ENCODE results near the gene KRTAP12-4.
"Not testable (repeated sequence)": the region's sequence is repeated elsewhere in the genome, so short reads cannot be mapped to it uniquely, and the experiment has no call there.

KRTAP12-4 gene, protein sequence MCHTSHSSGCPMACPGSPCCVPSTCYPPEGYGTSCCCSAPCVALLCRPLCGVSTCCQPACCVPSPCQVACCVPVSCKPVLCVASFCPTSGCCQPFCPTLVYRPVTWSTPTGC

DNA sequence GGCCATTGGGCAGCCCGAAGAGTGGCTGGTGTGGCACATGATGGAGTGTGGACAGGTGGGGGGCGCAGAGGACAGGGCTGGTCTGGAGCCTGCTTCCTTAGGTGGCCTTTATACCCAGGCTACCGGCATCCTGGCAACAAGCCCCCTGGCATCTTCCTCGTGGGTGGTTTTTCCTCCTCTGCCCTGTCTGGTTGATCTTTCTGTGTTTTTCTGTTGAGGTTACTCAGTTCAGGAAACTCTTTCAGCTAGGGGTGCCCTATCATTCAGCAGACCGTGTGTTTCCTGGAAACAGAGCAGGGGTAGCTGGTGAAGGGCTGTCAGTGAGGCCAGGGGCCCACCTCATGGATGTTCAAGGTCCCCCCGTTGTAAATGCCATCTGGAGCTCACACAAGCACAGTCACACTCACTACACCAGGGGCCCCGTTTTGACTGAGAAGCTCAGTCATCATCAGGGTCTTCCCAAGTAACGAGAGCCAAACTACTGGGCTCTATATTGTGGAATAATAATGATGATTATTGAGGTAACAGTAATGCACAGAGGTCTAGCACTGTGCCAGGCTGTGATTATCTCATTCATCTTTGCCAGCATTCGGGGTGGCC lies at the start of gene KRTAP12-4:
TSS of gene KRTAP12-4 (minus strand) at position 84 of the 600 bp plus-strand sequence. CDS start at position 39, 45 bp downstream.
- no peak for DNase-seq
- in situ Hi-C loops (cut with MboI; ENCODE audit: low pct_unique_long_range_greater_than_20kb, low sequenced_read_pairs), result no loop called here

DNA sequence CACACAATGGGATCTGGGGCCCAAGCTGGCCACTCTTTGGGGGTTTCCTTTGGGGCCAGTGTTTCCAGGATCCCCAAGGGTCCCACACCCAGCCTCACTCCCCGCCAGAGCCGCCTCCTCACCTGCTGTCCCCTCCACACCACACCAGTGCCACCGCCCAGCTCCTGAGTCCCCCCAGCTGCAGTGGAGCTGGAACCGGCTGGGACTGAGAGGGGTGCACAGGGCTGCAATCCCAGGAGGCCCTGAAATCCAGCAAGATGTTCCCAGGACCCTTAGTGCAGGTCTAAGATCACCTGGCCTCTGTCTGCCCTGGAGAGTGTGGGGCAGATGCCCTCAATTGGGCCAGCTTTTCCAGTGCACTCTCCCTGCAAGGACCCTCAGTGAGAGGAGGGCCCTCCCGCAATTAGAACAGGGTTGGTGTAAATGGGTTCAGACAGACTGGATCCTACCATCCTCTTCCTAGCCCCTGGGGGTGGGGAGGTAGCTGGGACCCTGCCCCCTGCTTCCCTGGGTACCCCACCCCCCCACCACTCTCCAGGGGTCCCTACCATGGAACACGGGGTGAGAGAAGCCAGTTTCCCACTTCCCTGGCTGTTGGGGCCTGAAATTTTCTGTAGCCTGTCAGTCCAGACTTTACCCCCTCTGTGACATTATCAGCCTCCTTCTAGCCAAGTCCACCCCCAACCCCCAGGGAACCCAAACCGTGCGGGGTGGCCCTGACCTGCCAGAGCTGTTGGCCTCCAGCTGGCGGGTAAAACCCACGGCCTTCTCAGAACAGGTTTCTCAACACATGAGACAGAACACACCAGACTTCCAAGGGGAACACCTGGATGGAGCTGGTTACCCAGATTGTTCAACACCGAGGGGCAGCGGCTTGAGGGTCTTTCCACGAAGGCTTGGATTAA lies 49.5 kb upstream of the KRTAP12-4 start:
- in situ Hi-C loops (cut with MboI; ENCODE audit: low pct_unique_long_range_greater_than_20kb, low sequenced_read_pairs), result no loop called here

DNA sequence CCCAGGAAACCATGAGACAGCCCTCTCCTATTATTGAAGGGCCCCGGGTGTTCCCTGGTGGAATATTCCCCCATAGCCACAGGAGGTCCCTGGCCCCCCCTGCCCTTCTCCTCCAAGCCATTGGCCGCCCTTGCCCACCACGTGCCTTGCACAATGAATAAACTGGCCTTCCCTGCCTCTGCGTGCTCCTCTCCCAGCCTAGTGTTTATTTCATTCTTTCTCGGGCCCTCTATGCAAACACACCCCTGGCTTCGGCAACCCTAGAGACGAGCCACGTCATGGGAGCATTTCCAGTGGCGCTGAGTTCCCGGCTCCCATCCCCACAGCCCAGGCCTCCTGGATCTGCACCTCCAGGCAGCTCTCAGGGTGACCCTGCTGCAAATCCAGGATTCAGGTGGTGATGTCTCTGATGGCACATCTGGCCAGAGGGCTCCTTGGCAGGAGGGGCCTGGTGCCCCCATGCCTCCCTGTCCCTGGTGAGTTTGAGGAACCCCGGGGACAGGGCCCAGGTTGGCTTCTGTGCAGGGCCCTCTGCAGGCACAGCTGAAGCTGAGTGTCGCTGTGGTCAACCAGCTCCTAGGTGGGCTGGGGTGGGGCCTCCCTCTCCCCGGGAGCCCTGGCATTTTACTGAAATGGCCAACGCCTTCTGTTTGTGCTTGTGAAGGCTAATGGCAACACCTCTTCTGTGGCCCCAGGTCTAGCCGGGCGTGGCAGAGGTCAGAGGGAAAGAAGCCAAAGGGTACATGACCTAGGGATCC lies 48.7 kb upstream of the KRTAP12-4 start:
- no peak for DNase-seq
- in situ Hi-C loops (cut with MboI; ENCODE audit: low pct_unique_long_range_greater_than_20kb, low sequenced_read_pairs), result no loop called here

More for the DNA sequence above, 49.5 kb upstream of the KRTAP12-4 start:
- no peak for DNase-seq

DNA sequence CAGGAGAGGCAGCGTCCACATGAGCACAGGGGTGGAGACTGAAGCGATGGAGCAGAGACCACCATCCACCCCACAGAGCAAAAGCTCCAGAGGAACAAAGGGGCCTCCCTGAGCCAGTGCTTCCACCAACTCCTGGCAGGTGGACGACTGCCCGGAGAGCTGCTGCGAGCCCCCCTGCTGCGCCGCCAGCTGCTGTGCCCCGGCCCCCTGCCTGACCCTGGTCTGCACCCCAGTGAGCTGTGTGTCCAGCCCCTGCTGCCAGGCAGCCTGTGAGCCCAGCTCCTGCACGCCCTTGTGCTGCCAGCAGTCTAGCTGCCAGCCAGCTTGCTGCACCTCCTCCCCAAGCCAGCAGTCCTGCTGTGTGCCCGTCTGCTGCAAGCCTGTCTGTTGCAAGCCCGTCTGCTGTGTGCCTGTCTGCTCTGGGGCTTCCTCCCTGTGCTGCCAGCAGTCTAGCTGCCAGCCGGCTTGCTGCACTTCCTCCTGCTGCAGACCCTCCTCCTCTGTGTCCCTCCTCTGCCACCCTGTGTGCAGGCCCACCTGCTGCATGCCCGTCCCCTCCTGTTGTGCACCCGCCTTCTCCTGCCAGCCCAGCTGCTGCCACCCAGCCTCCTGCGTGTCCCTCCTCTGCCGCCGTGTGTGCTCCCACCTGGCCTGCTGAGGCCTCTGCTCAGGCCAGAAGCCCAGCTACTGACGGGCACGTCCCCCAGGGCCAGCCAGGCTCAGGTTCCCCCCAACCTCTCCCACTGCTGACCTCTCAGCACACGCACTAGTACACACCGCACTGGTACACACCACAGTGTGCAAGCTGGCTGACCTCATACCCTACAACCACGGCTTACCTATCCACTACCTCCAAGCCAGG lies 47.9 kb upstream of the KRTAP12-4 start:
- in situ Hi-C loops (cut with MboI; ENCODE audit: low pct_unique_long_range_greater_than_20kb, low sequenced_read_pairs), result no loop called here
- no peak for DNase-seq

DNA sequence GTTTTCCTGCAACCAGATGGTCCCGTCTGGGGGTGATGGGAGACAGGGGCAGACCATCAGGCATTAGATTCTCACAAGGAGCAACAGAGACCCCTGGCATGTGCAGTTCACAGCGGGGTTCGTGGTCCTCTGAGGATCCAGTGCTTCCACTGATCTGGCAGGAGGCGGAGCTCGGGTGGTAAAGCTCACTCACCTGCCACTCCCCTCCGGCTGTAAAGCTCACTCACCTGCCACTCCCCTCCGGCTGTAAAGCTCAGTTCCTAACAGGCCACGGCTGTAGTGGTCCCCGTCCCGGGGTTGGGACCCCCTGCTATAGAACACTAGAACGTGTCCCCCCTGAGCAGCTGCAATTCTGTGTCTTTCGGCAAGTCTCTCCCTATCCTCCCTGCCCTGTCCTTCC lies 47.1 kb upstream of the KRTAP12-4 start:
- DNase-seq, result no peak
- in situ Hi-C loops (cut with MboI; ENCODE audit: low pct_unique_long_range_greater_than_20kb, low sequenced_read_pairs), result no loop called here

DNA sequence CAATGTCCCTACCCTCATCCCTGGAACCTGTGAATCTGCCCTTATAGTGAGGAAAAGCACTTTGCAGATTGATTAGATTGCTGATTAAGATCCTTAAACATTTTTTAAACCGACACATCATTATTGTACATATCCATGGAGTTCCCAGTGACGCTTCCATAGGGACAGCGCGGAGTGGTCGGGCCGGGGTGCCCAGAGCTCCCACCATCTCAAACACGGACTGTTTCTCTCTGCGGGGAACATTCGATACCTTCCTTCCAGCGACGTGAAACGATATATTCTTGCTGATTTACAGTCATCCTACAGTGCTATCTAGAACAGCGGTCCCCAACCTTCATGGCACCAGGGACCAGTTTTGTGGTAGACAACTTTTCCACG lies 46.6 kb upstream of the KRTAP12-4 start:
- in situ Hi-C loops (cut with MboI; ENCODE audit: low pct_unique_long_range_greater_than_20kb, low sequenced_read_pairs), result no loop called here
- no peak for DNase-seq

DNA sequence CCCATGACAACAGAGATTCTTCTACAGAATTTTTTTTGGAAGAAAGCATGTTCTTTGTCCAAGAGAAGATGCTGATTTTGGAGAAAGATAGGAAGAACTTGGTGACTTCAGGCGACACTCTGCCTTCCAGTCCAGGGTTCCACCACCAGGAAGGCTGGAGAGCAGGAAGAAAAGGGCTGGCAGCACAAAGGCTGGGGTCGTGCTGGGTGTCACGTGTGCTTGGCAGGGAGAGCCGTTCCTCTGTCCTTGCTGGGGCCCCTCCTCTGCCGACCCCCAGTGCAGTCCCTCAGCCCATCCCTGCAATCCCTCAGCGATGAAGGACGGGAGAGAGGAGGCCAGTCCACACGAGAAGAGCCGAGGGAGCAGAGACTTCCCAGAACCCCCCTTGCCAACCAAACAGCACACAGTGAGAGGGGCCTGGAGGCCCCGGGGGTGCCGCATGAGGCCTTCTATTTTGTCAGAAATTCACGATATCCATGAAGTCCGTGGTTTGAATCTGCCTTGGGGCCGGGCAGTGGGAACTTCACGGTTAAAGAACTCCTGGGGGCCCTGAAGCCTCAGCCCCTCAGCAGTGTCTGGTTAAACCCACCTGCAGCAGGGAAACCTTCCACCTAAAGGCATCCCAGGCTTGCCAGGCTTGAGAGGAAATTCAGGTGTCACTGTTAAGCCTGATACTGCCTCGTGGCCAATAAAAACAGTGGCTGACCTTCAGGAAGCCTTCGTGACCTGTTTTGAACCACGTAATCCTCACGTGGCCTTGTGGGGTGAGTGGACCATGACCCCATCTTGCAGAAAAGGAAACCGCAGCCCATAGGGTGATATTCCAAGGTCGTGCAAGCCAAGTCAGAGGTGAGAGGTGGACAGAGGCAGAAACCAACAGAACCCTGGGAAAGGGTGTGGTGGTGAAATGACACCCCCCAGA lies 45.9 kb upstream of the KRTAP12-4 start:
- in situ Hi-C loops (cut with MboI; ENCODE audit: low pct_unique_long_range_greater_than_20kb, low sequenced_read_pairs), result no loop called here
- DNase-seq, result no peak

DNA sequence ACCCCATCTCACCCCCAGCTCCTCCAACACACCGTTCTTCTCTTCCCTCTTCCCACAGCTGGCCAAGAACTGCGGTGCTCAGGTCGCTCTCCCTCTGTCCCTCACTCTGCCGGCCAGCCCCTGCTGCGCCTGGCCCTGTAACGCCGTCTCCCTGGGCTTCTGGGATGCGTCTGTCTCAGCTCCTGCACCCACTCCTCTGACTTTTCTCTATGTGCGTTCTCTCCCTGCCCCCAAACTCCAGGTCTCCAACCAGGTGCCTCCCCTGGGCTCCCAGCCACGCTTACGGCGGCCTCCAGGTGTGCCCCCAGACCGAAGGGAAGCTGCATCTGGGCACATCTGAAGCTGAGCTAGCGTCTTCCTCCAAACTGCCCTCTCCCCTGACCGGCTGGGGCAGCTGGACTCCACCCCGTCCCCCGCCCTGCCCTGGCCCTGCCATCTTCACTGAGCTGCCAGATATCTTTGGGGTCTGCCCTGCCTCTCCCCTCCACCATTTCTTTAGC lies 45.1 kb upstream of the KRTAP12-4 start:
- DNase-seq, result no peak
- in situ Hi-C loops (cut with MboI; ENCODE audit: low pct_unique_long_range_greater_than_20kb, low sequenced_read_pairs), result no loop called here

DNA sequence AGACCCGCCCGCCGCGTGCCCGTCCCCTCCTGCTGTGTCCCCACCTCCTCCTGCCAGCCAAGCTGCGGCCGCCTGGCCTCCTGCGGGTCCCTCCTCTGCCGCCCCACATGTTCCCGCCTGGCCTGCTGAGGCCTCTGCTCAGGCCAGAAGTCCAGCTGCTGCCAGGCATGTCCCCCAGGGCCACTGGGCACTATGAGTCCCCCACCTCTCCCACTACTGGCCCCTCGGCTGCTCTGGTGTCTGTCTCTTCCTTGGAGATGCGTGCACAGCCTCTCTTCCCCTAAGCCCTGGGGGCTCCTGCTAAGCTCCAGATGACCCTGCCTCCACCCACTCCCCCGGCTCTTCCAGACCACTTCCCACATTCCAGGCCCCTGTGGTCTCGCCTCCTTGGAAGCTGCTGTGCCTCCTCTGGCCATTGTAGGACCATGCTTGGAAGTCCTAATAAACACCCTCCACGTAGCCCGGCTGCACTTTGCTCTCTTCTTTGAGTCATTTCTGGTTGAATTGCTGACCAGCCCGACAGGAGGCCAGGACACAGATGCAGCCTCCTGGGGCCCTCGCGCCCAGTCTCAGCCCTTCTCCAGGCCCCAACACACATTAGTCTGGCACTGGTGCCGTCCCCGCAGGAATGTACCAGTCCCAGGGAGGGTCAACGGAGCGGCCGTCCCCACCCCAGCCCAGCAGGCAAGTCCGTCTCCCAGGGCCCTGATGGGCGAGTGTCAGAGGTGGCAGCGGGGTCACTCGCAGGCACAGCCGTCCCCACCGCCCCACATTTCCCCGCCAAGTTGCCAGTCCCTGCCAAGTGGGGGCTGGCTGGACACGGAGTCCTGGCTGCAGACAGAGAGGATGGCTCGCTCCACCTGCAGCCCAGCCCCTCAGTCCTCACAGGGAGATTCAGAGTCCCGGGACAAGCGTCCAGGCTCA lies 43.6 kb upstream of the KRTAP12-4 start:
- no peak for DNase-seq
- in situ Hi-C loops (cut with MboI; ENCODE audit: low pct_unique_long_range_greater_than_20kb, low sequenced_read_pairs), result no loop called here

DNA sequence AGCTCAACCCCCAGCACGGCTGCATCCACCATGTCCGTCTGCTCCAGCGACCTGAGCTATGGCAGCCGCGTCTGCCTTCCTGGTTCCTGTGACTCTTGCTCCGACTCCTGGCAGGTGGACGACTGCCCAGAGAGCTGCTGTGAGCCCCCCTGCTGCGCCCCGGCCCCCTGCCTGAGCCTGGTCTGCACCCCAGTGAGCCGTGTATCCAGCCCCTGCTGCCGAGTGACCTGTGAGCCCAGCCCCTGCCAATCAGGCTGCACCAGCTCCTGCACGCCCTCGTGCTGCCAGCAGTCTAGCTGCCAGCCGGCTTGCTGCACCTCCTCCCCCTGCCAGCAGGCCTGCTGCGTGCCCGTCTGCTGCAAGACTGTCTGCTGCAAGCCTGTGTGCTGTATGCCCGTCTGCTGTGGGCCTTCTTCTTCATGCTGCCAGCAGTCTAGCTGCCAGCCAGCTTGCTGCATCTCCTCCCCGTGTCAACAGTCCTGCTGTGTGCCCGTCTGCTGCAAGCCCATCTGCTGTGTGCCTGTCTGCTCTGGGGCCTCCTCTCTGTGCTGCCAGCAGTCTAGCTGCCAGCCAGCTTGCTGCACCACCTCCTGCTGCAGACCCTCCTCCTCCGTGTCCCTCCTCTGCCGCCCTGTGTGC lies 42.8 kb upstream of the KRTAP12-4 start, which contains the start of gene KRTAP10-12:
TSS of gene KRTAP10-12 (plus strand) at position 1 of the 639 bp plus-strand sequence. CDS start at position 31, 30 bp downstream.
- in situ Hi-C loops (cut with MboI; ENCODE audit: low pct_unique_long_range_greater_than_20kb, low sequenced_read_pairs); DNase-seq: not testable (repeated sequence)

DNA sequence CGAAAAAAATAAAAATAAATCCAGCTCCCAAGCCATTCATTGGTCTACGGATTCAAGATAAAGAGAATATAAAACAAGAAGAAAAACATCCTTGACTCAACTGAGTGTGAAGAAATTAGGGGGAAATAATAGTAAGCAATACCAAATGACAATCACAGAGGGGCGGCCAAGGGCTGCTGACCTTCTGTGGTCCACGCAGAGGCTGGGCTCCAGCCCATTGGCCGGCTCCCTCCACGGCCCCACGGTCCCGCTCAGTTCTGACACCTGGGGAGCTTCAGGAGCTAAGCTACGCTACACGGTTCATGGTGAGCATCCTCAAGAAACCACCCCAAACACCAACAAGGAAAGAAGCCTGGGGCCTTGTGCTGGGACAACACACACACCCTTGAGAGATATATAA lies 42.1 kb upstream of the KRTAP12-4 start:
- DNase-seq, result no peak
- in situ Hi-C loops (cut with MboI; ENCODE audit: low pct_unique_long_range_greater_than_20kb, low sequenced_read_pairs), result no loop called here

DNA sequence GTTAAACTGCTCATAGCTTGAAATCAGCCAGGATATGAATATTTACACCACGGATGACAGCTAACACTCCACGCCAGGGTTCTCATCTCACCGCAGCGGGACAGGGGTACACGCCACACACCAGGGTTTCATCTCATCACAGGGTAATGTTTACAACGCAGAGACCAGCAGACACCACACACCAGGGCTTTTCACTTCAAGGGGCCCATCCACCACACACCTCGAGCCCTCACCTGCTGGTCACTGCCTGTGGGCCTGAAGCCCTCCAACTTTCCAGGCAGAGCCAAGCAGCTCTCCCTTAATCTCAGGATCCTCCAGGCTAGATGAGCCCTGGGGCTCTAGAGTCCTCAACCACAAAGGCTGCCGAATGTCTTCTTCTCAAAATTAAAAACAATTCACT lies 41.2 kb upstream of the KRTAP12-4 start:
- DNase-seq, result no peak
- in situ Hi-C loops (cut with MboI; ENCODE audit: low pct_unique_long_range_greater_than_20kb, low sequenced_read_pairs), result no loop called here

DNA sequence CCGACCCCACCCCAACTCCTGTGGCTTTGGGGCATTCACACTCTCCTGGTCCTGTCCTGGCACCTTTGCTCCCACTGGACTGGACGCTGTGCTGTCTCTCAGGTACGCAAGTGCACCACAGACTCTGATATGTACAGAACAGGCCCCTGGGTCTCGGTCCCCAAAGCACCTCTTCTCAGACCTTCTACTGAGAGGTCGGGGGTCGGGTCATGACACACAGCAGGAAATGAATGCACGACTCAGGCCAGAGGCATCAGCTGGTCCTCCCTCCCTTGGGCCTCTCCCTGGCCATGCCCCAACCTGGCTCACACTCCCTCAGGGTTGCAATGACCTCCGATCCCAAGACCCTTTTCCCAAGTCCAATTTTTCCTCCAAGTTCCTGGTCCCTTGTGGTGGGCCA lies 40.7 kb upstream of the KRTAP12-4 start:
- in situ Hi-C loops (cut with MboI; ENCODE audit: low pct_unique_long_range_greater_than_20kb, low sequenced_read_pairs), result no loop called here

DNA sequence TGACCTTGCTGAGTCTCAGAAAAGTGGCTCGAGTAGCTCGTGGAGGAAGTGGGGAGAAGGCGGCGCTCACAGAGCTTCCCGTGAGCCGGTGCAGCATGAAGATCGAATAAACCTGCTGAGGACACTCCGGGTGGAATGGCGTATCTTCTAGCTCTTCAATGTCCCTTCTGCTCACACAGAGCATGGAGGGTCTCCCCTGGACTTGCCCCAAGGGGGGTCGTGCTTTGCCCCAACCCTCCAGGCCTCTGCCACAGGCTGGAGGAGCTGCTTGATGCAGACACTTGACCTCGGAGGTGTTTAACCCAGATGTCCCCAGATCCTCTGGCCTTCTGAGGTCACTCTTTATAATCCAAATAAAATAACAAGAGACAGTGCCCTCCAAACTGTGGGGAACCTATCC lies 40.3 kb upstream of the KRTAP12-4 start:
- in situ Hi-C loops (cut with MboI; ENCODE audit: low pct_unique_long_range_greater_than_20kb, low sequenced_read_pairs), result no loop called here
- DNase-seq, result no peak

More for the DNA sequence above, 40.7 kb upstream of the KRTAP12-4 start:
- DNase-seq, result no peak

DNA sequence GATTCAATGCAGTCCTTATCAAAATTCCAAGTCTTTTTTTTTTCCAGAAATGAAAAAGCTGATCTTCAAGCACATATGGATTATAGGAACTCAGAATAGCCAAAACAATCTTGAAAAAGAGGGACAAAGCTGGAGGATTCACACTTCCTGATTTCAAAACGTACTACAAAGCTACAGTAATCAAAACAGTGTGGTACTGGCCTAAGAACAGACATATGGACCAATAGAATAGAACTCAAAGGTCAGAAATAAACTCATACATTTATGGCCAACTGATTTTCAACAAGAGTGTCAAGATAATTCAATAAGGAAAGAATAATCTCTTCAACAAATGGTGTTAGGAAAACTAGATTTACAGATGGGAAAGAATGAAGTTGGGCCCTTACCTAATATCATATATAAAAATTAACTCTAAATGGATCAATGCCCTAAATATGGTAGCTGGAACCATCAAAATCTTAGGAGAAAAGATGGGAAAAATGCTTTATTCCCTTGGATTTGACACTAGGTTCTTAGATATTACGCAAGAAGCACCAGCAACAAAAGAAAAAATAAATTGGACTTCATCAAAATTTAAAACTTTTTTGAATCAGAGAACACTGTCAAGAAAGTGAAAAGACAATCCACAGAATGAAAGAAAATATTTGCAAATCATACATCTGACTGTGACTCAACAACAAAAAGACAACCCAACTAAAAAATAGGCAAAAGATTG lies 38.5 kb upstream of the KRTAP12-4 start:
- no peak for DNase-seq
- in situ Hi-C loops (cut with MboI; ENCODE audit: low pct_unique_long_range_greater_than_20kb, low sequenced_read_pairs), result no loop called here
